Neural progenitor cell (in vitro differentiated cells): ENCODE measurements around the gene RHAG. TPM values are rescaled to one million over a fixed set of nuclear protein-coding genes. Genes with fewer than 3 reads are reported as not detected.

Experiments
- DNase-seq: peaks from one replicate; pipeline ENCODE4 v3.0.0-alpha.2; 2016; ENCODE audit warnings: low spot score
- H2AFZ ChIP-seq: fragments of 200-600 bp; sonication (generic); replicated peaks from 2 replicates; pipeline ENCODE4 v1.6.1; 2016; ENCODE audit warnings: antibody characterized with exemption
- H3F3A ChIP-seq: fragments of 200-600 bp; sonication (generic); 2 replicates; pipeline ENCODE4 v1.6.1; 2016; ENCODE audit warnings: antibody characterized with exemption, low read depth
- H3K27ac ChIP-seq: fragments of 200-600 bp; sonication (generic); 2 replicates; pipeline ENCODE4 v1.5.1; 2016; ENCODE audit warnings: mild to moderate bottlenecking
- H3K27me3 ChIP-seq: fragments of 200-600 bp; sonication (generic); 2 replicates; pipeline ENCODE4 v1.6.1; 2016; ENCODE audit warnings: mild to moderate bottlenecking, moderate library complexity
- H3K36me3 ChIP-seq: fragments of 200-600 bp; sonication (generic); 2 replicates; pipeline ENCODE4 v1.5.1; 2016
- H3K4me1 ChIP-seq: fragments of 200-600 bp; sonication (generic); 2 replicates; pipeline ENCODE4 v1.6.1; 2016; ENCODE audit warnings: mixed run types
- H3K4me2 ChIP-seq: fragments of 200-600 bp; sonication (generic); 2 replicates; pipeline ENCODE4 v1.6.1; 2016
- H3K4me3 ChIP-seq: fragments of 200-600 bp; sonication (generic); 2 replicates; pipeline ENCODE4 v1.5.1; 2016
- H3K79me2 ChIP-seq: fragments of 200-600 bp; sonication (generic); 2 replicates; pipeline ENCODE4 v1.6.1; 2016; ENCODE audit warnings: low read depth
- H3K9ac ChIP-seq: fragments of 200-600 bp; sonication (generic); 2 replicates; pipeline ENCODE4 v1.6.1; 2016
- H3K9me3 ChIP-seq: fragments of 200-600 bp; sonication (generic); 2 replicates; pipeline ENCODE4 v1.5.1; 2016; ENCODE audit warnings: low read depth
- H4K20me1 ChIP-seq: fragments of 200-600 bp; sonication (generic); 2 replicates; pipeline ENCODE4 v1.6.1; 2016; ENCODE audit warnings: low read depth
- H3K27ac Mint-ChIP-seq: 3 replicates; pipeline ENCODE4 v1.8.0; 2021; ENCODE audit warnings: mixed read lengths
- H3K27me3 Mint-ChIP-seq: 2 replicates; pipeline ENCODE4 v1.8.0; 2022; ENCODE audit warnings: low read depth, mild to moderate bottlenecking, inconsistent platforms, moderate library complexity, mixed read lengths; ENCODE audit not compliant: insufficient read depth
- H3K36me3 Mint-ChIP-seq: 3 replicates; pipeline ENCODE4 v1.8.0; 2021; ENCODE audit warnings: mixed read lengths
- H3K4me1 Mint-ChIP-seq: 3 replicates; pipeline ENCODE4 v1.8.0; 2021; ENCODE audit warnings: mixed read lengths
- H3K4me3 Mint-ChIP-seq: 3 replicates; pipeline ENCODE4 v1.8.0; 2021; ENCODE audit warnings: mild to moderate bottlenecking, moderate library complexity, mixed read lengths
- H3K9me3 Mint-ChIP-seq: 3 replicates; pipeline ENCODE4 v1.8.0; 2020; ENCODE audit warnings: mixed read lengths
- EZH2 ChIP-seq: fragments of 200-600 bp; sonication (generic); IDR thresholded peaks from 2 replicates; pipeline ENCODE4 v1.6.1; 2017; ENCODE audit warnings: antibody characterized with exemption, mild to moderate bottlenecking, moderate library complexity
- EZH2phosphoT487 ChIP-seq: fragments of 200-600 bp; sonication (generic); IDR thresholded peaks from 2 replicates; pipeline ENCODE4 v1.6.1; 2017; ENCODE audit warnings: antibody characterized with exemption
- total RNA-seq: library from RNA; depleted of rRNA; stranded (reverse); fragments of >200 nt; gene quantifications from 2 replicates; pipeline ENCODE4 v1.2.3, GENCODE V29; 2015; ENCODE audit warnings: low replicate concordance
- TF ChIP-seq, protein P1 (sequence below): fragments of 200-600 bp; sonication (generic); IDR thresholded peaks from 2 replicates; pipeline ENCODE4 v1.5.1; 2017; ENCODE audit warnings: antibody characterized with exemption, mild to moderate bottlenecking

Gene RHAG
- total RNA-seq, 1 donor from 2014 or later: not detected

GRCh38 chr6:49646130-49646824, 9.6 kb upstream of the RHAG start:
- Histone ChIP-seq H3K4me3 (no peak overlapping the region), H3K79me2 (no peaks in the 10 kb centered on the region), H3K27ac (no peak overlapping the region), H3K9ac (no peak overlapping the region), H3F3A (no peaks in the 10 kb centered on the region), H2AFZ (no peak overlapping the region), H3K9me3 (no peaks in the 10 kb centered on the region), H3K27me3 (no peaks in the 10 kb centered on the region), H3K4me1 (no peaks in the 10 kb centered on the region), H3K36me3 (no peaks in the 10 kb centered on the region), H3K4me2 (no peak overlapping the region), H4K20me1 (no peaks in the 10 kb centered on the region)
- Mint-ChIP-seq H3K4me1 (no peaks in the 10 kb centered on the region), H3K27ac (no peak overlapping the region), H3K4me3 (no peak overlapping the region), H3K36me3 (no peaks in the 10 kb centered on the region), H3K27me3 (no peaks in the 10 kb centered on the region), H3K9me3 (no peaks in the 10 kb centered on the region)
- DNase-seq: no peak
- TF ChIP-seq, protein P1, sequence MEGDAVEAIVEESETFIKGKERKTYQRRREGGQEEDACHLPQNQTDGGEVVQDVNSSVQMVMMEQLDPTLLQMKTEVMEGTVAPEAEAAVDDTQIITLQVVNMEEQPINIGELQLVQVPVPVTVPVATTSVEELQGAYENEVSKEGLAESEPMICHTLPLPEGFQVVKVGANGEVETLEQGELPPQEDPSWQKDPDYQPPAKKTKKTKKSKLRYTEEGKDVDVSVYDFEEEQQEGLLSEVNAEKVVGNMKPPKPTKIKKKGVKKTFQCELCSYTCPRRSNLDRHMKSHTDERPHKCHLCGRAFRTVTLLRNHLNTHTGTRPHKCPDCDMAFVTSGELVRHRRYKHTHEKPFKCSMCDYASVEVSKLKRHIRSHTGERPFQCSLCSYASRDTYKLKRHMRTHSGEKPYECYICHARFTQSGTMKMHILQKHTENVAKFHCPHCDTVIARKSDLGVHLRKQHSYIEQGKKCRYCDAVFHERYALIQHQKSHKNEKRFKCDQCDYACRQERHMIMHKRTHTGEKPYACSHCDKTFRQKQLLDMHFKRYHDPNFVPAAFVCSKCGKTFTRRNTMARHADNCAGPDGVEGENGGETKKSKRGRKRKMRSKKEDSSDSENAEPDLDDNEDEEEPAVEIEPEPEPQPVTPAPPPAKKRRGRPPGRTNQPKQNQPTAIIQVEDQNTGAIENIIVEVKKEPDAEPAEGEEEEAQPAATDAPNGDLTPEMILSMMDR: no peak
- no peak for TF ChIP-seq EZH2
- no peak for TF ChIP-seq EZH2phosphoT487

DNA sequence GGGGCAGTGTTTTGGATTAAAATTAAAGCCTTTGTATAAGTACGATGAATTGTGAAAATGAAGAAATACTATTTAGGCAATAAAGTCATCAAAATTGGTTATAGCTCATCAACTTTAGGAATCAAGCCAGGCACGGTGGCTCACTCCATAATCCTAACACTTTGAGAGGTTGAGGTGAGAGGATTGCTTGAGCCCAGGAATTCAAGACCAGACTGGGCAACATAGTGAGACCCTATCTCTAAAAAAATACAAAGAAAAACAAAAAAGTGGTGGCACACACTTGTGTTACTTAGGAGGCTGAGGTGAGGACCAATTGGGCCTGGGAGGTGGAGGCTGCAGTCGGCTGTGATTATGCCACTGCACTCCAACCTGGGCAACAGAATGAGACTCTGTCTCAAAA, 8.5 kb upstream of the RHAG start:
- Histone ChIP-seq H3F3A (no peaks in the 10 kb centered on the region), H3K9ac (no peak overlapping the region), H3K4me2 (no peak overlapping the region), H3K9me3 (no peaks in the 10 kb centered on the region), H3K4me3 (no peak overlapping the region), H3K79me2 (no peaks in the 10 kb centered on the region), H3K27me3 (no peaks in the 10 kb centered on the region), H2AFZ (no peak overlapping the region), H4K20me1 (no peaks in the 10 kb centered on the region), H3K4me1 (no peaks in the 10 kb centered on the region), H3K27ac (no peak overlapping the region), H3K36me3 (no peaks in the 10 kb centered on the region)
- DNase-seq: no peak
- Mint-ChIP-seq H3K4me3 (no peak overlapping the region), H3K27me3 (no peaks in the 10 kb centered on the region), H3K27ac (no peak overlapping the region), H3K36me3 (no peaks in the 10 kb centered on the region), H3K9me3 (no peaks in the 10 kb centered on the region), H3K4me1 (no peaks in the 10 kb centered on the region)
- TF ChIP-seq EZH2: no peak
- TF ChIP-seq, protein P1: no peak
- TF ChIP-seq EZH2phosphoT487: no peak

GRCh38 chr6:49639177-49639817, 2.7 kb upstream of the RHAG start:
- Mint-ChIP-seq H3K27ac (no peak overlapping the region), H3K36me3 (no peaks in the 10 kb centered on the region), H3K27me3 (no peaks in the 10 kb centered on the region), H3K4me1 (no peaks in the 10 kb centered on the region), H3K9me3 (no peaks in the 10 kb centered on the region), H3K4me3 (no peak overlapping the region)
- no peak for DNase-seq
- no peaks in the 10 kb centered on the region for H3K27me3 ChIP-seq
- H3F3A ChIP-seq: no peaks in the 10 kb centered on the region
- TF ChIP-seq EZH2 (no peak), EZH2phosphoT487 (no peak)
- TF ChIP-seq, protein P1: no peak
- H3K4me1 ChIP-seq: no peaks in the 10 kb centered on the region
- H3K4me3 ChIP-seq: no peak overlapping the region
- no peak overlapping the region for H3K4me2 ChIP-seq
- no peaks in the 10 kb centered on the region for H3K79me2 ChIP-seq
- no peaks in the 10 kb centered on the region for H3K36me3 ChIP-seq
- H2AFZ ChIP-seq: no peak overlapping the region
- H3K27ac ChIP-seq: no peak overlapping the region
- no peaks in the 10 kb centered on the region for H4K20me1 ChIP-seq
- H3K9me3 ChIP-seq: no peaks in the 10 kb centered on the region
- no peak overlapping the region for H3K9ac ChIP-seq
